Measurements from ENCODE around the gene TPH2.

Gene TPH2

DNA sequence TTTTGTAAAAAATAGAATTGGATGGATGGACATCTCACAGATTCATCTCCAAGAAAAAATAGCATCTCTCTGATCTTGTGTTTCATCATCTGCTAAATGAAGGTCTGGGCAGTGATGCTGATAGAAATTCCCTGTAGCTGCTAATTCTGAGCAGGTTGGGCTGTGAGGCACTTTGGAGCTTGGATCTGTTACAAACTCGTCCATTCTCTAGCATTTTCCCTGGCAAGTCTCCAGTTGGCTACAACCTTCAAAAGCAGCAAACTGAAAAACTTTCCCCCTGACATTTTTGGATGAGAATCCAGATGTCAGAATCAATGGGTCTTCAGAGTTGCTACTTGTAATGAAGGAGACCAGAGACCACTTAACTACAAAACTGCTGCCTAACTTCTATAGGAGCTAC is 72.7 kb downstream of the TPH2 start:
- no peaks in the 10 kb centered on the region for H3K4me1 ChIP-seq (ENCODE audit: control insufficient read depth, insufficient read depth, low read length)
- peaks cover 4% of the 10 kb centered on the region for H3K27me3 ChIP-seq (ENCODE audit: control insufficient read depth, insufficient read depth, low read length)
- H3K4me3 ChIP-seq (ENCODE audit: low read length) = no peak overlapping the region
- H3K9me3 ChIP-seq (ENCODE audit: control insufficient read depth, low read length) = no peaks in the 10 kb centered on the region
- H3K9ac ChIP-seq (ENCODE audit: low read length) = no peak overlapping the region
- no peaks in the 10 kb centered on the region for H3K36me3 ChIP-seq (ENCODE audit: control insufficient read depth, insufficient read depth, low read length)

DNA sequence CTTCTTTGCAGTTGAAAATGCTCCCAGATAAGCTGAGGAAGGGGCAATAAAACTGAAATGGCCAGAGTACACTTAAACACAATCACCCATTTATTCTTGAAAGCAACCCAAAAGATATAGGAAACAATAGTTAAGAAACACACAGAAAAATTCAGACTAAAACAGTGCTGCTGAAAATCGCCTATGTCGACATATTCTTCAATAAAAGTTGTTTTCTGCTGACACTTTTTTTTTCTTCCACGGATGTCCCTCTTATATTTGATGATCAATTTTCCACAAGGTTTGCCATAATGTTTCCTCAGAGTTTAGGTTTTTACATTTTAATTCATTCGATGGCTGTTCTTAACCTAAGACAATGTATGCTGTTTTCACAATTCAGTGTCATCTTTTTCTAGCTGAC is 74.2 kb downstream of the TPH2 start:
- Histone ChIP-seq H3K9me3 (ENCODE audit: control insufficient read depth, low read length) (no peaks in the 10 kb centered on the region), H3K36me3 (ENCODE audit: control insufficient read depth, insufficient read depth, low read length) (no peaks in the 10 kb centered on the region), H3K9ac (ENCODE audit: low read length) (no peak overlapping the region), H3K27me3 (ENCODE audit: control insufficient read depth, insufficient read depth, low read length) (peaks cover 4% of the 10 kb centered on the region), H3K4me3 (ENCODE audit: low read length) (no peak overlapping the region), H3K4me1 (ENCODE audit: control insufficient read depth, insufficient read depth, low read length) (no peaks in the 10 kb centered on the region)

- Histone ChIP-seq H3K9ac (ENCODE audit: low read length) (no peak overlapping the region), H3K36me3 (ENCODE audit: control insufficient read depth, insufficient read depth, low read length) (no peaks in the 10 kb centered on the region), H3K4me3 (ENCODE audit: low read length) (no peak overlapping the region)
Observed at GRCh38 chr12:72015895-72016294, 77.2 kb downstream of the TPH2 start.

GRCh38 chr12:72017054-72017651 is 78.5 kb downstream of the TPH2 start:
- Histone ChIP-seq H3K4me1 (ENCODE audit: control insufficient read depth, insufficient read depth, low read length) (no peaks in the 10 kb centered on the region), H3K4me3 (ENCODE audit: low read length) (no peak overlapping the region), H3K9ac (ENCODE audit: low read length) (no peak overlapping the region), H3K36me3 (ENCODE audit: control insufficient read depth, insufficient read depth, low read length) (no peaks in the 10 kb centered on the region), H3K9me3 (ENCODE audit: control insufficient read depth, low read length) (no peaks in the 10 kb centered on the region), H3K27me3 (ENCODE audit: control insufficient read depth, insufficient read depth, low read length) (no peaks in the 10 kb centered on the region)

More at GRCh38 chr12:72015895-72016294, 77.2 kb downstream of the TPH2 start:
- Histone ChIP-seq H3K9me3 (ENCODE audit: control insufficient read depth, low read length) (no peaks in the 10 kb centered on the region), H3K27me3 (ENCODE audit: control insufficient read depth, insufficient read depth, low read length) (no peaks in the 10 kb centered on the region), H3K4me1 (ENCODE audit: control insufficient read depth, insufficient read depth, low read length) (no peaks in the 10 kb centered on the region)

- Histone ChIP-seq H3K36me3 (ENCODE audit: control insufficient read depth, insufficient read depth, low read length) (no peaks in the 10 kb centered on the region), H3K27me3 (ENCODE audit: control insufficient read depth, insufficient read depth, low read length) (no peaks in the 10 kb centered on the region), H3K9me3 (ENCODE audit: control insufficient read depth, low read length) (no peaks in the 10 kb centered on the region), H3K4me3 (ENCODE audit: low read length) (no peak overlapping the region), H3K4me1 (ENCODE audit: control insufficient read depth, insufficient read depth, low read length) (no peaks in the 10 kb centered on the region), H3K9ac (ENCODE audit: low read length) (no peak overlapping the region)
Observed at GRCh38 chr12:72018036-72018435, 79.4 kb downstream of the TPH2 start.

DNA sequence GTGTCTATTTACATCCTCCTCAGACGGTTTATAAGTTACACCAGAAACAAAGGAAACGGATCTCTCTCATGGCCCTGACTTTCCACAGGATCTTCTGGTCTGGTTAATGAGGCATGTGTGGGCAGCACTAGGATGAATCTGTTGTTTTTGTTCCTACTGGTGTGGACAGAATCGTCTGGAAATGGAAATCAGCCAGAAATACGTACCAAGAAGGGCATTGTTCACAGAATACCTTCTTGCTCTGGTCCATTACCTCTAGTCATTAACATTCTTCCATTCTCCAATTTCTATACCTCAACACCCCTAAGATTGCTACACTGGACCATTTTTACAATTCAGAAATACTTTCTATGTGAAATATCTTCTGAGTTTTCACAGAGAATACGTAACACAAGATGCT is 86.0 kb downstream of the TPH2 start:
- Histone ChIP-seq H3K9ac (ENCODE audit: low read length) (no peak overlapping the region), H3K27me3 (ENCODE audit: control insufficient read depth, insufficient read depth, low read length) (no peaks in the 10 kb centered on the region), H3K4me3 (ENCODE audit: low read length) (no peak overlapping the region), H3K9me3 (ENCODE audit: control insufficient read depth, low read length) (no peaks in the 10 kb centered on the region), H3K4me1 (ENCODE audit: control insufficient read depth, insufficient read depth, low read length) (no peaks in the 10 kb centered on the region), H3K36me3 (ENCODE audit: control insufficient read depth, insufficient read depth, low read length) (no peaks in the 10 kb centered on the region)

DNA sequence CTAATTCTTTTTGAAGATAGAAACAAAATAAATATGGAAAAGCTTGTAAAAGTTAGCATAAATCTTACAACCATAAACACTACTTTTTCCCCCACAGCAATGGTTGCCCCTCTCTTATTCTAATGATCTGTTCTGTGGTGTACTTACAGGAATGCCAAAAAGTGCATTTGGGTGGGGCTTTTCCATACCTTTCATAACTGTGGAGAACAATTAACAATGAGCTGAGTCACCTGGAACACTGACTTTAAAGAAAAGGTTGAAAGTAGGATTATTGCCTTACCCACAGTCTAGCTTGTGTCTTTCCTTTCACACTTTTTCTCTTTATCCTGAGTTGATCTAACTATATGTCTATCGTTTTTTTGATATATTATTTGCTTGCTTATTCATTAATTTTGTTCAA is 86.9 kb downstream of the TPH2 start:
- H3K4me1 ChIP-seq (ENCODE audit: control insufficient read depth, insufficient read depth, low read length) = no peaks in the 10 kb centered on the region
- no peaks in the 10 kb centered on the region for H3K36me3 ChIP-seq (ENCODE audit: control insufficient read depth, insufficient read depth, low read length)
- H3K9ac ChIP-seq (ENCODE audit: low read length) = no peak overlapping the region
- no peaks in the 10 kb centered on the region for H3K27me3 ChIP-seq (ENCODE audit: control insufficient read depth, insufficient read depth, low read length)
- H3K9me3 ChIP-seq (ENCODE audit: control insufficient read depth, low read length) = no peaks in the 10 kb centered on the region
- no peak overlapping the region for H3K4me3 ChIP-seq (ENCODE audit: low read length)

GRCh38 chr12:72028966-72029365 is 90.3 kb downstream of the TPH2 start:
- H3K4me1 ChIP-seq (ENCODE audit: control insufficient read depth, insufficient read depth, low read length) = no peaks in the 10 kb centered on the region
- H3K36me3 ChIP-seq (ENCODE audit: control insufficient read depth, insufficient read depth, low read length) = no peaks in the 10 kb centered on the region
- H3K9ac ChIP-seq (ENCODE audit: low read length) = no peak overlapping the region
- H3K27me3 ChIP-seq (ENCODE audit: control insufficient read depth, insufficient read depth, low read length) = no peaks in the 10 kb centered on the region
- H3K4me3 ChIP-seq (ENCODE audit: low read length) = no peak overlapping the region
- no peaks in the 10 kb centered on the region for H3K9me3 ChIP-seq (ENCODE audit: control insufficient read depth, low read length)

GRCh38 chr12:72030277-72030676 is 91.6 kb downstream of the TPH2 start:
- Histone ChIP-seq H3K9me3 (ENCODE audit: control insufficient read depth, low read length) (no peaks in the 10 kb centered on the region), H3K9ac (ENCODE audit: low read length) (no peak overlapping the region), H3K4me3 (ENCODE audit: low read length) (no peak overlapping the region), H3K36me3 (ENCODE audit: control insufficient read depth, insufficient read depth, low read length) (no peaks in the 10 kb centered on the region), H3K4me1 (ENCODE audit: control insufficient read depth, insufficient read depth, low read length) (no peaks in the 10 kb centered on the region), H3K27me3 (ENCODE audit: control insufficient read depth, insufficient read depth, low read length) (no peaks in the 10 kb centered on the region)

GRCh38 chr12:72031066-72031465 is 92.4 kb downstream of the TPH2 start:
- Histone ChIP-seq H3K4me1 (ENCODE audit: control insufficient read depth, insufficient read depth, low read length) (no peaks in the 10 kb centered on the region), H3K27me3 (ENCODE audit: control insufficient read depth, insufficient read depth, low read length) (no peaks in the 10 kb centered on the region), H3K9ac (ENCODE audit: low read length) (no peak overlapping the region), H3K4me3 (ENCODE audit: low read length) (no peak overlapping the region), H3K9me3 (ENCODE audit: control insufficient read depth, low read length) (no peaks in the 10 kb centered on the region), H3K36me3 (ENCODE audit: control insufficient read depth, insufficient read depth, low read length) (no peaks in the 10 kb centered on the region)

- Histone ChIP-seq H3K27me3 (ENCODE audit: control insufficient read depth, insufficient read depth, low read length) (no peaks in the 10 kb centered on the region), H3K9me3 (ENCODE audit: control insufficient read depth, low read length) (no peaks in the 10 kb centered on the region), H3K4me1 (ENCODE audit: control insufficient read depth, insufficient read depth, low read length) (no peaks in the 10 kb centered on the region), H3K36me3 (ENCODE audit: control insufficient read depth, insufficient read depth, low read length) (no peaks in the 10 kb centered on the region), H3K4me3 (ENCODE audit: low read length) (no peak overlapping the region), H3K9ac (ENCODE audit: low read length) (no peak overlapping the region)
Observed at GRCh38 chr12:72033991-72034390, 95.3 kb downstream of the TPH2 start.

DNA sequence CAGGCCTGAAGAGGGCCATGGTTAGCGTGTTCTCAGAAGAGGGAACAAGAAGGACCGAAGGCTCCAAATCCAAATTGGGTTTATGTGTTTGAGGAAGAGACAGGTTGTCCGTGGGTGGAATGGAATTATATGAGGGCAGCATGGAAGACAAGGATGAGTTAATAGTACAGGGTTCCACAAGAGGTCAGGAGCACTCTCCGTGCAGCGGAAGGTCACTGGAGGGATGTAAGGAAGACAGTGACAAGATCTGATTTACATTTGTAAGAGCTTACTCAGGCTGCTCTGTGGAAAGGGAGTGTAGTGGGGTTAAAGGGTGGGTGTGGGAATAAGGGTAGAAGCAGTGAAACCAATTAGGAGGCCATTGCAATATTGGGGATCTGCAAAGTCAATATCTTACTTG is 97.0 kb downstream of the TPH2 start:
- Histone ChIP-seq H3K4me1 (ENCODE audit: control insufficient read depth, insufficient read depth, low read length) (no peaks in the 10 kb centered on the region), H3K9me3 (ENCODE audit: control insufficient read depth, low read length) (no peaks in the 10 kb centered on the region)

GRCh38 chr12:72036393-72036792 is 97.7 kb downstream of the TPH2 start:
- no peak overlapping the region for H3K4me3 ChIP-seq (ENCODE audit: low read length)
- no peaks in the 10 kb centered on the region for H3K9me3 ChIP-seq (ENCODE audit: control insufficient read depth, low read length)
- no peak overlapping the region for H3K9ac ChIP-seq (ENCODE audit: low read length)
- no peaks in the 10 kb centered on the region for H3K36me3 ChIP-seq (ENCODE audit: control insufficient read depth, insufficient read depth, low read length)
- H3K4me1 ChIP-seq (ENCODE audit: control insufficient read depth, insufficient read depth, low read length) = no peaks in the 10 kb centered on the region
- no peaks in the 10 kb centered on the region for H3K27me3 ChIP-seq (ENCODE audit: control insufficient read depth, insufficient read depth, low read length)

More for the DNA sequence above, 97.0 kb downstream of the TPH2 start:
- H3K9ac ChIP-seq (ENCODE audit: low read length) = no peak overlapping the region
- H3K27me3 ChIP-seq (ENCODE audit: control insufficient read depth, insufficient read depth, low read length) = no peaks in the 10 kb centered on the region
- H3K4me3 ChIP-seq (ENCODE audit: low read length) = no peak overlapping the region
- no peaks in the 10 kb centered on the region for H3K36me3 ChIP-seq (ENCODE audit: control insufficient read depth, insufficient read depth, low read length)
